ENCODE measurements around the gene RNH1.

RNH1 gene

DNA sequence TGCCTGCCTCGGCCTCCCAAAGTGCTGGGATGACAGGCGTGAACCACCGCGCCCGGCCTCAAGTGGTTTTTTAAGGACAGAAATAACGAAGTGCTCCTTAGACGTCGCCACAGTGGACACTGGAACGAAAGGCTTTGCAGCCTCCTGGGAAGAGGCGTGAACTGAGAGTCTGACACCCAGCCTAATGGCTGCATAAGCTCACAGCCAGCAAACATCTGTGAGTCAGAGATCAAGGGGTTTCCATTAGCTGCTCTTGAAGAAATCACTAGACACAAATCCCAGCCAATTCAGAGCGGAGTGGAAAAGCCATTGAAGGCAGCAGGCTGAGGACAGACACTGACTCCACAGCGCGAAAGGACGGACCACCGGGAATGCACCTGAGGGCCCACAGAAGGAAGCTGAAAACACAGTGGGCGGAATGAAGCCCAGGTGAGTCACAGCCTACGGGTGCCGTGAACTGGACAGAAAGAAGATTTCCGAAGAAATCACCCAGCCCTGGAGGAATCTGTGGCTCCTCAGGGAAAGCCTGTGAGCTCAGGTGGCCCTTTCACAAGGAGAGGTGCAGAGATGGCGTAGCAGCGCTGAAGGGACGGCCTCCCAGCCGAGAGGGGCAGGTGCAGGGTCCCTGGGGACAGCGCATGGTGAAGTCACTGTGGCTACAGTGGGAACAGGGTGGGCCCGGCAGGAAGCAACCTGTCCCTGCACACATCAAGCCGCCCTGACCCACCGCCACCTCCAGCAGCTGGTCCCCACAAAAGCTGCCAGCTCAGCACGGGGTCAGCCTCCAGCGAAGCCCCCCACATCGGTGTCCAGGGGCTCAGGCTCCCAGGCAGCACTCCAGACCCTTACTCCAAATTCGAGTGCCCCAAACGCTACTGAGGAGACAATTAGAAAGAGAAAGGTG lies 41.9 kb upstream of the RNH1 start:
- Histone ChIP-seq H3K4me2 (ENCODE audit: low read depth, low read length) (no peak overlapping the region), H3F3A (ENCODE audit: insufficient read depth, low read length) (no peaks in the 10 kb centered on the region), H3K27ac (ENCODE audit: low read length) (no peak overlapping the region), H3K4me3 (ENCODE audit: low read length) (no peak overlapping the region), H3K79me2 (ENCODE audit: low read length) (no peaks in the 10 kb centered on the region), H4K20me1 (ENCODE audit: insufficient read depth, low read length) (no peaks in the 10 kb centered on the region), H3K36me3 (replicated peaks; ENCODE audit: insufficient read depth, low read length) (no peaks in the 10 kb centered on the region), H3K9me2 (replicated peaks; ENCODE audit: insufficient read depth, low read length) (no peaks in the 10 kb centered on the region), H3K9me3 (replicated peaks; ENCODE audit: insufficient read depth, low read length) (no peaks in the 10 kb centered on the region), H3K27me3 (replicated peaks; ENCODE audit: insufficient read depth, low read length) (0 out of 2 replicates have a peak, but pooled peaks cover 3% of the 10 kb centered on the region), H3K4me1 (ENCODE audit: low read length) (no peaks in the 10 kb centered on the region), H3K9ac (ENCODE audit: low read length) (no peak overlapping the region), H2AFZ (ENCODE audit: low read length) (no peak overlapping the region)
- no peak for DNase-seq
- TF ChIP-seq EZH2 (optimal IDR thresholded peaks at IDR 0.05; ENCODE audit: low read depth, low read length) = no peak
- no peak for TF ChIP-seq CTCF (IDR thresholded peaks at IDR 0.05; ENCODE audit: low read length)
- TF ChIP-seq EZH2phosphoT487 (IDR thresholded peaks at IDR 0.05; ENCODE audit: low read length) = no peak

GRCh38 chr11:545171-545570 lies 38.1 kb upstream of the RNH1 start:
- no peak overlapping the region for H3K9ac ChIP-seq (ENCODE audit: low read length)
- H3K36me3 ChIP-seq (replicated peaks; ENCODE audit: insufficient read depth, low read length) = no peaks in the 10 kb centered on the region
- no peak overlapping the region for H2AFZ ChIP-seq (ENCODE audit: low read length)
- DNase-seq = no peak
- H3K79me2 ChIP-seq (ENCODE audit: low read length) = no peaks in the 10 kb centered on the region
- TF ChIP-seq CTCF (IDR thresholded peaks at IDR 0.05; ENCODE audit: low read length) = no peak
- TF ChIP-seq EZH2 (optimal IDR thresholded peaks at IDR 0.05; ENCODE audit: low read depth, low read length) = no peak
- no peaks in the 10 kb centered on the region for H3F3A ChIP-seq (ENCODE audit: insufficient read depth, low read length)
- no peak overlapping the region for H3K27ac ChIP-seq (ENCODE audit: low read length)
- H3K27me3 ChIP-seq (replicated peaks; ENCODE audit: insufficient read depth, low read length) = 0 out of 2 replicates have a peak, but pooled peaks cover 3% of the 10 kb centered on the region
- H4K20me1 ChIP-seq (ENCODE audit: insufficient read depth, low read length) = no peaks in the 10 kb centered on the region
- no peaks in the 10 kb centered on the region for H3K9me3 ChIP-seq (replicated peaks; ENCODE audit: insufficient read depth, low read length)
- H3K9me2 ChIP-seq (replicated peaks; ENCODE audit: insufficient read depth, low read length) = no peaks in the 10 kb centered on the region
- no peak overlapping the region for H3K4me3 ChIP-seq (ENCODE audit: low read length)
- H3K4me2 ChIP-seq (ENCODE audit: low read depth, low read length) = no peak overlapping the region
- H3K4me1 ChIP-seq (ENCODE audit: low read length) = no peaks in the 10 kb centered on the region

DNA sequence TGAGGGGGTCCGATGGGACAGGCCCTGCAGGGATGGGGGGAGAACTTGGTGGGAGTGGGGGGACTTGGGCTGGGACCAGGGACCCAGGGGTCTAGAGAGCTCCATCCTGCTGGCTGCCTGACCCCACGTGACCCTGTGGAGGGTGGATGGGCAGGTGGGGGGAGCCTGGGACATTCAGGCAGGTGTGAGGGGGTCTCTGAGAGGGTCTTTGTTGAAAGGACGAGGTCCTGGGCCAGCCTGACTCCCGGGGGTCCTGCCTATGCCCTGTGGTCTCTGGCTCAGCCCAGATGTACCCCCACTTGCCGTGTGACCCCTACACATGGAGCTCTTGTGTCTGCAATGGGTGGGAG lies 37.8 kb upstream of the RNH1 start:
- no peak for DNase-seq
- Histone ChIP-seq H2AFZ (ENCODE audit: low read length) (no peak overlapping the region), H3K36me3 (replicated peaks; ENCODE audit: insufficient read depth, low read length) (no peaks in the 10 kb centered on the region), H3K9me3 (replicated peaks; ENCODE audit: insufficient read depth, low read length) (no peaks in the 10 kb centered on the region), H3K4me2 (ENCODE audit: low read depth, low read length) (no peak overlapping the region), H3K4me3 (ENCODE audit: low read length) (no peak overlapping the region), H3K79me2 (ENCODE audit: low read length) (no peaks in the 10 kb centered on the region), H3K4me1 (ENCODE audit: low read length) (no peaks in the 10 kb centered on the region), H3K9me2 (replicated peaks; ENCODE audit: insufficient read depth, low read length) (no peaks in the 10 kb centered on the region), H3F3A (ENCODE audit: insufficient read depth, low read length) (no peaks in the 10 kb centered on the region), H3K9ac (ENCODE audit: low read length) (no peak overlapping the region), H4K20me1 (ENCODE audit: insufficient read depth, low read length) (no peaks in the 10 kb centered on the region), H3K27ac (ENCODE audit: low read length) (no peak overlapping the region), H3K27me3 (replicated peaks; ENCODE audit: insufficient read depth, low read length) (0 out of 2 replicates have a peak, but pooled peaks cover 3% of the 10 kb centered on the region)
- TF ChIP-seq EZH2phosphoT487 (IDR thresholded peaks at IDR 0.05; ENCODE audit: low read length) (no peak), CTCF (IDR thresholded peaks at IDR 0.05; ENCODE audit: low read length) (no peak), EZH2 (optimal IDR thresholded peaks at IDR 0.05; ENCODE audit: low read depth, low read length) (no peak)
